ENCODE measurements around the gene GRAMD4.

GRCh38 chr22:46585340-46586122 lies 34.7 kb upstream of the GRAMD4 start:
- no peak for TF ChIP-seq RAD21 (conservative IDR thresholded peaks at IDR 0.05 in 1 of 2, IDR thresholded peaks at IDR 0.05 in 1 of 2)
- TF ChIP-seq POLR2A (IDR thresholded peaks at IDR 0.05; ENCODE audit: low read length), result no peak
